Urothelium cell line (cell line): ENCODE results near the gene SRGAP2B.
"Not testable (repeated sequence)": the region's sequence is repeated elsewhere in the genome, so short reads cannot be mapped to it uniquely, and the experiment has no call there.

Experiments used
- DNase-seq: peaks from one replicate; pipeline ENCODE4 v3.0.0; 2011; ENCODE audit warnings: low spot score, mixed read lengths
- FAIRE-seq: peaks from 2 replicates; lab custom pipeline; 2011; peaks lifted over from hg19 to GRCh38; lab: Jason Lieb, UNC

SRGAP2B gene

GRCh38 chr1:144917154-144918026 lies 177.7 kb downstream of the SRGAP2B start:
- DNase-seq, FAIRE-seq: not testable (repeated sequence)

GRCh38 chr1:144913977-144914734 lies 181.0 kb downstream of the SRGAP2B start:
- DNase-seq, FAIRE-seq: not testable (repeated sequence)

GRCh38 chr1:144913458-144913857 lies 181.7 kb downstream of the SRGAP2B start:
- not testable (repeated sequence) for FAIRE-seq

GRCh38 chr1:144910729-144911128 lies 184.4 kb downstream of the SRGAP2B start:
- FAIRE-seq, DNase-seq: not testable (repeated sequence)

More at GRCh38 chr1:144913458-144913857, 181.7 kb downstream of the SRGAP2B start:
- not testable (repeated sequence) for DNase-seq

GRCh38 chr1:144900841-144901240 lies 194.3 kb downstream of the SRGAP2B start:
- not testable (repeated sequence) for FAIRE-seq

GRCh38 chr1:144894454-144895201 lies 200.5 kb downstream of the SRGAP2B start:
- not testable (repeated sequence) for FAIRE-seq, DNase-seq

More at GRCh38 chr1:144900841-144901240, 194.3 kb downstream of the SRGAP2B start:
- DNase-seq, result not testable (repeated sequence)

- not testable (repeated sequence) for FAIRE-seq, DNase-seq
These were observed 201.3 kb downstream of the SRGAP2B start for GRCh38 chr1:144893710-144894438.

- DNase-seq, FAIRE-seq: not testable (repeated sequence)
These were observed 202.1 kb downstream of the SRGAP2B start for GRCh38 chr1:144893062-144893461.

- not testable (repeated sequence) for FAIRE-seq, DNase-seq
These were observed 205.5 kb downstream of the SRGAP2B start for GRCh38 chr1:144889450-144890115.

GRCh38 chr1:144883022-144883421 lies 212.1 kb downstream of the SRGAP2B start:
- DNase-seq, FAIRE-seq: not testable (repeated sequence)

- not testable (repeated sequence) for FAIRE-seq, DNase-seq
These were observed 212.8 kb downstream of the SRGAP2B start for GRCh38 chr1:144882343-144882742.

GRCh38 chr1:144858607-144859006 lies 236.5 kb downstream of the SRGAP2B start:
- DNase-seq, FAIRE-seq: not testable (repeated sequence)
